Body of pancreas (tissue), 4 donors: Measurements from ENCODE around the gene ARHGDIA.

Experiments
- POLR2A ChIP-seq, 3 donors: fragments of 450-650 bp; IDR thresholded peaks; one replicate each; pipeline ENCODE4 v1.6.1; 2016; ENCODE audit warnings: antibody characterized with exemption in 3 of 3, mild to moderate bottlenecking in 2 of 3
- TF ChIP-seq, protein P1 (sequence below), 7 experiments: fragments of 450-650 bp in 4 of 7; fragments of 200-600 bp in 3 of 7; sonication (generic) in 3 of 7; IDR thresholded peaks; one replicate each; pipeline ENCODE4 v1.5.1; 2016 to 2019; ENCODE audit warnings: antibody characterized with exemption in 7 of 7

DNA sequence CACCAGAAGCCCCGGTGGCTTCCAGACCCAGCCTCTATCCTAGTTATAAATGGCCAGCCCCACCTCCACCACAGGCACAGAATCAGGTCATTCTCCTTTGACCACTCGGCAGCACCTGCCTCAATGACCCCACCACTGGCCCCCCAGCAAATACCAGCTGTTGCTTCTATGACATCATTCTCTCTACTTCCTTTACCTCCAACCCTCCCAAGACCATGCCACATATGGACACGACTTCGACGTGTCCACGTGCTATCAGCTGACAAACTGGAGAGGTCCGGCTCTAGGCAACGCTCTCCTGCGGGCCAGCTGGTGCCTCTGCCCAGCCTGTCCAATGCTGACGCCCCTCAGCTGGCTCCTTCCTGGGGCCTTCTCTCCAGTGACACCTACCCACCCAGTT, 14.3 kb upstream of the ARHGDIA start:
- TF ChIP-seq POLR2A (IDR thresholded peaks at IDR 0.05): no peak
- TF ChIP-seq, protein P1, sequence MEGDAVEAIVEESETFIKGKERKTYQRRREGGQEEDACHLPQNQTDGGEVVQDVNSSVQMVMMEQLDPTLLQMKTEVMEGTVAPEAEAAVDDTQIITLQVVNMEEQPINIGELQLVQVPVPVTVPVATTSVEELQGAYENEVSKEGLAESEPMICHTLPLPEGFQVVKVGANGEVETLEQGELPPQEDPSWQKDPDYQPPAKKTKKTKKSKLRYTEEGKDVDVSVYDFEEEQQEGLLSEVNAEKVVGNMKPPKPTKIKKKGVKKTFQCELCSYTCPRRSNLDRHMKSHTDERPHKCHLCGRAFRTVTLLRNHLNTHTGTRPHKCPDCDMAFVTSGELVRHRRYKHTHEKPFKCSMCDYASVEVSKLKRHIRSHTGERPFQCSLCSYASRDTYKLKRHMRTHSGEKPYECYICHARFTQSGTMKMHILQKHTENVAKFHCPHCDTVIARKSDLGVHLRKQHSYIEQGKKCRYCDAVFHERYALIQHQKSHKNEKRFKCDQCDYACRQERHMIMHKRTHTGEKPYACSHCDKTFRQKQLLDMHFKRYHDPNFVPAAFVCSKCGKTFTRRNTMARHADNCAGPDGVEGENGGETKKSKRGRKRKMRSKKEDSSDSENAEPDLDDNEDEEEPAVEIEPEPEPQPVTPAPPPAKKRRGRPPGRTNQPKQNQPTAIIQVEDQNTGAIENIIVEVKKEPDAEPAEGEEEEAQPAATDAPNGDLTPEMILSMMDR (IDR thresholded peaks at IDR 0.05): no peak
